ENCODE data around the gene DEFB124.

DNA sequence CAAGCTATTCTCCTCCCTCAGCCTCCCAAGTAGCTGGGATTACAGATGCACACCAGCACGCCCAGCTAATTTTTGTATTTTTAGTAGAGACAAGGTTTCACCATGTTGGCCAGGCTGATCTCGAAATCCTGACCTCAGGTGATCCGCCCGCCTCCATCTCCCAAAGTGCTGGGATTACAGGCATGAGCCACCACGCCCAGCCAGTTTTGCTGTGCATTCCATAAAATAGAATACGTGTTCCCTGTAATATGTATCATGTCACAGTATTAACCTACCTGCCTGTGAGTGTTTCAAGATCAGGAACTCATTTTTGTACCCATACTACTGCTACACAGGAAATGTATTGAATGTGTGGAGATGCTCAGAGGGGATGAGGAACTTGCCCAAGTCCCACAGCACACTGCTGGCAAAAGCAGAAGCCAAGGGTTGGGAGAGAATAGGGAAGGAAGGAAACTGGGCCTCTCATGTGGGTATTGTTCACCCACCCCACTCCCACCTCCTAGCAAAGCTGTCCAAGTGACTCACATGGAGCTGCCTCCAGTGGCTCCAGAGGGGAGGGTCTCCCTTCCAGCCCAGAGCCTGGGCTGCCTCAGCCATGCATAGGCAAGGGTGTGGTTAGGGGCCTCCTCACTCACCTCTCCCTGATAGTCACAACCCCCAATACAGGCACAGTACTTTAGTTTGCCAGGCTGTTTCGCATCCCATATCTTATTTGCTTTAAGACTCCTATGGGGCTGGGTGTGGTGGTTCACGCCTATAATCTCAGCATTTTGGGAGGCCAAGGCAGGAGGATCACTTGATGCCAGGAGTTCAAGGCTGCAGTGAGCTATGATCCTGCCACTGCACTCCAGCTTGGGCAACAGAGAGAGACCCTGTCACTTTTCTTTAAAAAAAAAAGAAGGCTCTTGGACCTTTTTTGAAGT lies 48.7 kb upstream of the DEFB124 start:
- TF ChIP-seq, protein P1, sequence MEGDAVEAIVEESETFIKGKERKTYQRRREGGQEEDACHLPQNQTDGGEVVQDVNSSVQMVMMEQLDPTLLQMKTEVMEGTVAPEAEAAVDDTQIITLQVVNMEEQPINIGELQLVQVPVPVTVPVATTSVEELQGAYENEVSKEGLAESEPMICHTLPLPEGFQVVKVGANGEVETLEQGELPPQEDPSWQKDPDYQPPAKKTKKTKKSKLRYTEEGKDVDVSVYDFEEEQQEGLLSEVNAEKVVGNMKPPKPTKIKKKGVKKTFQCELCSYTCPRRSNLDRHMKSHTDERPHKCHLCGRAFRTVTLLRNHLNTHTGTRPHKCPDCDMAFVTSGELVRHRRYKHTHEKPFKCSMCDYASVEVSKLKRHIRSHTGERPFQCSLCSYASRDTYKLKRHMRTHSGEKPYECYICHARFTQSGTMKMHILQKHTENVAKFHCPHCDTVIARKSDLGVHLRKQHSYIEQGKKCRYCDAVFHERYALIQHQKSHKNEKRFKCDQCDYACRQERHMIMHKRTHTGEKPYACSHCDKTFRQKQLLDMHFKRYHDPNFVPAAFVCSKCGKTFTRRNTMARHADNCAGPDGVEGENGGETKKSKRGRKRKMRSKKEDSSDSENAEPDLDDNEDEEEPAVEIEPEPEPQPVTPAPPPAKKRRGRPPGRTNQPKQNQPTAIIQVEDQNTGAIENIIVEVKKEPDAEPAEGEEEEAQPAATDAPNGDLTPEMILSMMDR (IDR thresholded peaks at IDR 0.05): no peak
- TF ChIP-seq ZFX (IDR thresholded peaks at IDR 0.05; ENCODE audit: borderline replicate concordance): no peak

Measured in 22Rv1 (cell line).